Measurements from ENCODE around the gene SPG7.

SPG7 gene

GRCh38 chr16:89561142-89561883, 53.1 kb downstream of the SPG7 start:
- H3K9me3 ChIP-seq (ENCODE audit: insufficient read depth, low read length) = no peaks in the 10 kb centered on the region
- peaks cover 75% of the 10 kb centered on the region for H3K36me3 ChIP-seq (ENCODE audit: insufficient read depth, insufficient read length, low read length)
- H3K4me1 ChIP-seq (ENCODE audit: insufficient read depth, insufficient read length) = peaks cover 15% of the 10 kb centered on the region
- no peak for DNase-seq (ENCODE audit: low read depth, low spot score)
- TF ChIP-seq ZNF274 (IDR thresholded peaks at IDR 0.05; ENCODE audit: low read depth, low read length) (no peak), YY1 (IDR thresholded peaks at IDR 0.05; ENCODE audit: insufficient read depth, insufficient read length) (no peak), SUZ12 (IDR thresholded peaks at IDR 0.05; ENCODE audit: extremely low read depth, insufficient read depth, insufficient read length) (no peak)
- peak overlapping the region; percentile 95 for H3K9ac ChIP-seq (ENCODE audit: insufficient read length, low read depth)
- H3K4me3 ChIP-seq (ENCODE audit: insufficient read length, low read depth) = peak overlapping the region; percentile 86
- no peaks in the 10 kb centered on the region for H3K27me3 ChIP-seq (ENCODE audit: insufficient read depth, insufficient read length)

GRCh38 chr16:89561884-89562599, 53.8 kb downstream of the SPG7 start:
- H3K9ac ChIP-seq (ENCODE audit: insufficient read length, low read depth) = peak overlapping the region; percentile 95
- no peak for DNase-seq (ENCODE audit: low read depth, low spot score)
- H3K36me3 ChIP-seq (ENCODE audit: insufficient read depth, insufficient read length, low read length) = peaks cover 75% of the 10 kb centered on the region
- H3K9me3 ChIP-seq (ENCODE audit: insufficient read depth, low read length) = no peaks in the 10 kb centered on the region
- H3K4me1 ChIP-seq (ENCODE audit: insufficient read depth, insufficient read length) = peaks cover 15% of the 10 kb centered on the region
- TF ChIP-seq ZNF274 (IDR thresholded peaks at IDR 0.05; ENCODE audit: low read depth, low read length) (no peak), YY1 (IDR thresholded peaks at IDR 0.05; ENCODE audit: insufficient read depth, insufficient read length) (no peak), SUZ12 (IDR thresholded peaks at IDR 0.05; ENCODE audit: extremely low read depth, insufficient read depth, insufficient read length) (no peak)
- peak overlapping the region; percentile 86 for H3K4me3 ChIP-seq (ENCODE audit: insufficient read length, low read depth)
- H3K27me3 ChIP-seq (ENCODE audit: insufficient read depth, insufficient read length) = no peaks in the 10 kb centered on the region

GRCh38 chr16:89562939-89563338, 54.7 kb downstream of the SPG7 start:
- TF ChIP-seq YY1 (IDR thresholded peaks at IDR 0.05; ENCODE audit: insufficient read depth, insufficient read length) = no peak
- peak overlapping the region; percentile 95 for H3K9ac ChIP-seq (ENCODE audit: insufficient read length, low read depth)
- no peak for DNase-seq (ENCODE audit: low read depth, low spot score)
- H3K4me1 ChIP-seq (ENCODE audit: insufficient read depth, insufficient read length) = peaks cover 20% of the 10 kb centered on the region
- peaks cover 75% of the 10 kb centered on the region for H3K36me3 ChIP-seq (ENCODE audit: insufficient read depth, insufficient read length, low read length)
- H3K9me3 ChIP-seq (ENCODE audit: insufficient read depth, low read length) = no peaks in the 10 kb centered on the region
- H3K27me3 ChIP-seq (ENCODE audit: insufficient read depth, insufficient read length) = no peaks in the 10 kb centered on the region
- peak overlapping the region; percentile 86 for H3K4me3 ChIP-seq (ENCODE audit: insufficient read length, low read depth)

- H3K4me1 ChIP-seq (ENCODE audit: insufficient read depth, insufficient read length) = peaks cover 20% of the 10 kb centered on the region
- no peak for DNase-seq (ENCODE audit: low read depth, low spot score)
- H3K4me3 ChIP-seq (ENCODE audit: insufficient read length, low read depth) = no peak overlapping the region
- peaks cover 75% of the 10 kb centered on the region for H3K36me3 ChIP-seq (ENCODE audit: insufficient read depth, insufficient read length, low read length)
- TF ChIP-seq SUZ12 (IDR thresholded peaks at IDR 0.05; ENCODE audit: extremely low read depth, insufficient read depth, insufficient read length) = no peak
- no peak for TF ChIP-seq ZNF274 (IDR thresholded peaks at IDR 0.05; ENCODE audit: low read depth, low read length)
- no peak for TF ChIP-seq YY1 (IDR thresholded peaks at IDR 0.05; ENCODE audit: insufficient read depth, insufficient read length)
- peak overlapping the region; percentile 52 for H3K9ac ChIP-seq (ENCODE audit: insufficient read length, low read depth)
- no peaks in the 10 kb centered on the region for H3K27me3 ChIP-seq (ENCODE audit: insufficient read depth, insufficient read length)
- H3K9me3 ChIP-seq (ENCODE audit: insufficient read depth, low read length) = no peaks in the 10 kb centered on the region
These were observed 55.6 kb downstream of the SPG7 start for GRCh38 chr16:89563639-89564392.

GRCh38 chr16:89564476-89565255, 56.5 kb downstream of the SPG7 start:
- no peaks in the 10 kb centered on the region for H3K27me3 ChIP-seq (ENCODE audit: insufficient read depth, insufficient read length)
- H3K36me3 ChIP-seq (ENCODE audit: insufficient read depth, insufficient read length, low read length) = peaks cover 75% of the 10 kb centered on the region
- TF ChIP-seq YY1 (IDR thresholded peaks at IDR 0.05; ENCODE audit: insufficient read depth, insufficient read length) (no peak), ZNF274 (IDR thresholded peaks at IDR 0.05; ENCODE audit: low read depth, low read length) (no peak), SUZ12 (IDR thresholded peaks at IDR 0.05; ENCODE audit: extremely low read depth, insufficient read depth, insufficient read length) (no peak)
- H3K4me1 ChIP-seq (ENCODE audit: insufficient read depth, insufficient read length) = peaks cover 26% of the 10 kb centered on the region
- no peaks in the 10 kb centered on the region for H3K9me3 ChIP-seq (ENCODE audit: insufficient read depth, low read length)
- no peak overlapping the region for H3K4me3 ChIP-seq (ENCODE audit: insufficient read length, low read depth)
- no peak for DNase-seq (ENCODE audit: low read depth, low spot score)
- peak overlapping the region; percentile 1 for H3K9ac ChIP-seq (ENCODE audit: insufficient read length, low read depth)

GRCh38 chr16:89565256-89565505, 57.0 kb downstream of the SPG7 start:
- Histone ChIP-seq H3K4me1 (ENCODE audit: insufficient read depth, insufficient read length) (peaks cover 26% of the 10 kb centered on the region), H3K9me3 (ENCODE audit: insufficient read depth, low read length) (no peaks in the 10 kb centered on the region), H3K4me3 (ENCODE audit: insufficient read length, low read depth) (no peak overlapping the region), H3K27me3 (ENCODE audit: insufficient read depth, insufficient read length) (no peaks in the 10 kb centered on the region), H3K36me3 (ENCODE audit: insufficient read depth, insufficient read length, low read length) (peaks cover 75% of the 10 kb centered on the region), H3K9ac (ENCODE audit: insufficient read length, low read depth) (peak overlapping the region; percentile 27)
- TF ChIP-seq ZNF274 (IDR thresholded peaks at IDR 0.05; ENCODE audit: low read depth, low read length) (no peak), SUZ12 (IDR thresholded peaks at IDR 0.05; ENCODE audit: extremely low read depth, insufficient read depth, insufficient read length) (no peak), YY1 (IDR thresholded peaks at IDR 0.05; ENCODE audit: insufficient read depth, insufficient read length) (no peak)
- no peak for DNase-seq (ENCODE audit: low read depth, low spot score)

All from NT2/D1 (cell line).